ENCODE data around the gene DDX11.
"Not testable (repeated sequence)": the region's sequence is repeated elsewhere in the genome, so short reads cannot be mapped to it uniquely, and the experiment has no call there.

The DDX11 gene

DNA sequence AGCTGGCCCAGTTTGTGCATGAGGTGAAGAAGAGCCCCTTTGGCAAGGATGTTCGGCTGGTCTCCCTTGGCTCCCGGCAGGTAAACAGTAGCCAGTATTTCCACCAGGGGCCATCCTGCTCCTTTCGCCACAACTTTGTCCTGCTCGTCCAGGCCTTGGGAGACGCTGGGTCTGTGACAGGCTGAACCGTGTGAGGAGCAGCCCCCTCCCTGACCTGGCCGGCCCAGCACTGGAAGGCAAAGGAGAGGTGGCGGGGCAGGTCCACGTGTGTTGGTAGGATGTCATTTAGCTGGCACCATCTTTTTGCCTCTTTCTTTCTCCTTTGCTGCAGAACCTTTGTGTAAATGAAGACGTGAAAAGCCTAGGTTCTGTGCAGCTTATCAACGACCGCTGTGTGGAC is 15.4 kb downstream of the DDX11 start:
- TF ChIP-seq, protein P1, sequence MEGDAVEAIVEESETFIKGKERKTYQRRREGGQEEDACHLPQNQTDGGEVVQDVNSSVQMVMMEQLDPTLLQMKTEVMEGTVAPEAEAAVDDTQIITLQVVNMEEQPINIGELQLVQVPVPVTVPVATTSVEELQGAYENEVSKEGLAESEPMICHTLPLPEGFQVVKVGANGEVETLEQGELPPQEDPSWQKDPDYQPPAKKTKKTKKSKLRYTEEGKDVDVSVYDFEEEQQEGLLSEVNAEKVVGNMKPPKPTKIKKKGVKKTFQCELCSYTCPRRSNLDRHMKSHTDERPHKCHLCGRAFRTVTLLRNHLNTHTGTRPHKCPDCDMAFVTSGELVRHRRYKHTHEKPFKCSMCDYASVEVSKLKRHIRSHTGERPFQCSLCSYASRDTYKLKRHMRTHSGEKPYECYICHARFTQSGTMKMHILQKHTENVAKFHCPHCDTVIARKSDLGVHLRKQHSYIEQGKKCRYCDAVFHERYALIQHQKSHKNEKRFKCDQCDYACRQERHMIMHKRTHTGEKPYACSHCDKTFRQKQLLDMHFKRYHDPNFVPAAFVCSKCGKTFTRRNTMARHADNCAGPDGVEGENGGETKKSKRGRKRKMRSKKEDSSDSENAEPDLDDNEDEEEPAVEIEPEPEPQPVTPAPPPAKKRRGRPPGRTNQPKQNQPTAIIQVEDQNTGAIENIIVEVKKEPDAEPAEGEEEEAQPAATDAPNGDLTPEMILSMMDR (IDR thresholded peaks at IDR 0.05; ENCODE audit: low read depth, low read length), result no peak
- no peak for DNase-seq (ENCODE audit: extremely low read depth, low read depth)

- DNase-seq (ENCODE audit: extremely low read depth, low read depth), result not testable (repeated sequence)
Measured at GRCh38 chr12:31091629-31092028, 18.0 kb downstream of the DDX11 start.

GRCh38 chr12:31092718-31093117 is 19.1 kb downstream of the DDX11 start:
- DNase-seq (ENCODE audit: extremely low read depth, low read depth), result not testable (repeated sequence)

DNA sequence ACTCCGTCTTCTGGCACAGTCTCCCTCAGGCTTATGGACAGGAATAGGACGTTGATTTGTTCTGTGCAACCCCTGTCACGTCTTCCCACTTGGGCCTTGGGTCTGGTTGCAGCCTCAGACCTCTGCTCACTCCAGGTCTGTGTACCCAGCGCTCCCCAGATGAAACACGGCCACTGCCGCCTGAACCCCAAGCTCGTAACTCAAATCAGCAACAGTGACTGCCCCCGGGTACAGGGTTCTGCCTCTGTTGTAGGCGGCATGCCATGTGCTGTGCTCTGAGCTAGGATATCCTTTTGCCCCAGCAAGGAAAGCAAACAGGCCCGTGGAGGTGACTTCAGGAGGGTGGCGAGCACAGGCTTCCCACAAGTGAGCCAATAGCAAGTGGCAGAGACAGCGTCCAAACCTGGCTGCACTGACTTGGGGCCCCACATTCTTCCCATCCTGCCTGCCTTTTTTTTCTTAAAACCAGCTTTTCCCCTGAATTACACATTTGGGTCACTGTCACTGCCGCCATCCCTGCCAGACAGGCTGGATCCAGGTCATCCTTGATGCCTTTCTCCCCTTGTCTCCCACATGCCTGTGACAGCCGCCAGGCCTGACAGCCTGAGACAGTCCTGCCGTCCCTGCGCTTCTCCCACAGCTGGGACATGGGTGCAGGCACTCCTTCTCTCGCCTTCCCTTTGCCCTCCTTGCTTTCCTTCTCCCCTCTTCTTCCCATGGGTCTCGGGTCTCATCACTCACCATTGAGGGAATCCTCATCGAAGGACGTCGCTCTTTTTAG is 21.6 kb downstream of the DDX11 start:
- not testable (repeated sequence) for DNase-seq (ENCODE audit: extremely low read depth, low read depth)

DNA sequence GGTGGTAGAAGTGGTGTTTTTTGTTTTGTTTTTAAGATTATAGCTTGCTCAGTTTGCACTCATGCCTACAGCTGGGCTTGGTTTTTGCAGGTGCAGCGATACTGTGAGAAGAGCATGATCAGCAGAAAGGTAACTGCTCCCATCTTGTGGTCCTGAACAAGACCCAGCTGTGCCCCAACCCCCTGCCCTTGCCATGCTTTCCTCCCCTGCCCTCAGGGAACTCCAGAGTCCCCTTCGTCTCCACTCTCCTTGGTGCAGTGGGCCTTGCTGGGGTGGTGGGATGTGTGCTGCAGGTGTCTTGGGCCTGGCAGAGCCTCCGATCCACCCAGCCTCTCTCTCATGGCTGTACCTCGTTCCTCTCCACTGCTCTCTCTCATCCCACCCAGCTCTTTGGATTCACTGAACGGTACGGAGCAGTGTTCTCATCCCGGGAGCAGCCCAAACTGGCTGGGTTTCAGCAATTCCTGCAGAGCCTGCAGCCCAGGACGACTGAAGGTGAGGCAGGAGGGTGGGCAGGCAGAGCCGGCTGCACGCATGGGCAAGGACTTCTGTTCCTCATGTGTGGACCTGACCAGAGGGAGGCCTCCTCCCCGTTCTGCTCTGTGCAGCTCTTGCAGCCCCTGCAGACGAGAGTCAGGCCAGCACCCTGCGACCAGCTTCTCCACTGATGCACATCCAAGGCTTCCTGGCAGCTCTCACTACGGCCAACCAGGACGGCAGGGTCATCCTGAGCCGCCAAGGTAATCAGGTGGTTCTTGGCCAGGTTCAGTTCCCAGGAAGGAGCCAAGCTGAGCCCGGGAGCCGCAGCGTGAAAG is 22.8 kb downstream of the DDX11 start:
- not testable (repeated sequence) for DNase-seq (ENCODE audit: extremely low read depth, low read depth)

DNA sequence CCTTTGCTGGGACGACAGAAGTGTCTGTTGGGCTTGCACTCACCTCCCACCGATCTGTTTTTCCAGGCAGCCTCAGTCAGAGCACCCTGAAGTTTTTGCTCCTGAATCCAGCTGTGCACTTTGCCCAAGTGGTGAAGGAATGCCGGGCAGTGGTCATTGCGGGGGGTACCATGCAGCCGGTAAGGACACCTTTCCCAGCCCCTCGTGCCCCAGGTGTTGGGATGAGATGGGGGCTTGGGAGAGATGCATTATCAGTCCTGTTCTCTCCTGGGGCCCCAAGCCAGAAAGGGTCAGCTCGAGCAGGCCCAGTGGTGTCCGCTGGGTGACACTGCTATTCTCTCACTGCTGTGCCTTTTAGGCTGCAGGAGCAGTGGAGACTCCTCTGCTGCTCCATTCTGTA is 24.2 kb downstream of the DDX11 start:
- DNase-seq (ENCODE audit: extremely low read depth, low read depth), result not testable (repeated sequence)

- not testable (repeated sequence) for DNase-seq (ENCODE audit: extremely low read depth, low read depth)
Measured at GRCh38 chr12:31098363-31098762, 24.7 kb downstream of the DDX11 start.

DNA sequence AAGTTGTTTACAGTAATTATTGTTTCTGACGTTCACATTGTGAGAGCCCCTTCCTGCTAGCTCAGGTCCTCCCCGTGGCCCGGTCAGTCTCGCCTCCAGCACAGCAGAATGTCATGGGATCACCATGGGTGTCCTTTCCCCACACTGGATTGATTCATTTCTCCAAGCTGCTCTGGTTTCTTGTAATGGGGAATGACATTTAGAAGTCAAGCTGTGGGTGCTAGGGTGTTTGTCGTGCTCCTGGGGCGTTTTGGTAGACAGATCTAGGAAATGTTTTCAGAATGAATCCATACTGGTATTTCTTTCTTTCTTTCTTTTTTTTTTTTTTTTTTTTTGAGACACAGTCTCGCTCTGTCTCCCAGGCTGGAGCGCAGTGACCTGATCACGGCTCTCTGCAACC is 25.1 kb downstream of the DDX11 start:
- DNase-seq (ENCODE audit: extremely low read depth, low read depth), result not testable (repeated sequence)

GRCh38 chr12:31099434-31099833 is 25.8 kb downstream of the DDX11 start:
- not testable (repeated sequence) for DNase-seq (ENCODE audit: extremely low read depth, low read depth)

GRCh38 chr12:31100503-31101208 is 27.0 kb downstream of the DDX11 start:
- not testable (repeated sequence) for DNase-seq (ENCODE audit: extremely low read depth, low read depth)

DNA sequence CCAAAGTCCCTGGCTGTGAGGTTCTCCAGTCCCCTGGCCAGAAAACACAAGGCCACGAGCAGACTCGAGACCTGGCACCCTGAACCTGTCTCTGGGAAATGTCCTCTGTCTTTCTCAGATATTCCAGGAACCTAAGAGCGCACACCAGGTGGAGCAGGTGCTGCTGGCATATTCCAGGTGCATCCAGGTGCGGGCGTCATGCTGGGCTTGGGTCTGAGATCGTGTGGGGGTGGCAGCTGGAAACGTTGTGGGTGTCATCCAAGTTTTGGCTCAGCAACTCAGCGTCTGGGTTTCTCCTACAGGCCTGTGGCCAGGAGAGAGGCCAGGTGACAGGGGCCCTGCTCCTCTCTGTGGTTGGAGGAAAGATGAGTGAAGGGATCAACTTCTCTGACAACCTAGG is 28.5 kb downstream of the DDX11 start:
- DNase-seq (ENCODE audit: extremely low read depth, low read depth), result not testable (repeated sequence)

- DNase-seq (ENCODE audit: extremely low read depth, low read depth), result not testable (repeated sequence)
Measured at GRCh38 chr12:31102596-31102995, 28.9 kb downstream of the DDX11 start.

- DNase-seq (ENCODE audit: extremely low read depth, low read depth), result not testable (repeated sequence)
Measured at GRCh38 chr12:31103561-31103975, 29.9 kb downstream of the DDX11 start.

- not testable (repeated sequence) for DNase-seq (ENCODE audit: extremely low read depth, low read depth)
Measured at GRCh38 chr12:31104220-31104619, 30.6 kb downstream of the DDX11 start.

DNA sequence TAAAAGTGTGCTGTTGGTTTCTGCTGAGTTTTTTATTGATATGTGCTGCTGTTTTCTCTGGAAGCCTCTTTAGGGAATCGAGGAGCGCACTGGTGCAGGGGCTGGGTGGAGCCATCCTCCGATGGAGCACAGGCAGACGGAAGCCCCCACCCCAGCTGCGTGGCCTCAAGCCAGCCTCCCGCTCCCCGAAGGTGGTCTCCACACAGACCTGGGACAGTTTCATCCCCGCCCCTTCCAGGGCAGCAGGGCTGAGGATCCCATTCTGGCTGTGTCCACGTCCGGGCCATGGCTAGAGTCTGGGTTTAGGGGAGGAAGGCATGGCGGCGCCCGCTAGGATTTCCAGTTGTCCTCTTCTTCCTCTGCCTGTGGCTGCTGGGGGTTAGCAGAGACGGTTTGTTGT is 31.1 kb downstream of the DDX11 start:
- DNase-seq (ENCODE audit: extremely low read depth, low read depth), result not testable (repeated sequence)
